Stimulated activated CD8-positive, alpha-beta memory T cell treated with anti-CD3 and anti-CD28 coated beads, Interleukin-7, amount 100 ng/mL, for 48 hours (primary cell): ENCODE measurements around the gene KIF9.
"Not testable (repeated sequence)": the region's sequence is repeated elsewhere in the genome, so short reads cannot be mapped to it uniquely, and the experiment has no call there.

ENCODE experiments used
- DNase-seq, 2 donors: peaks; one replicate each; pipeline ENCODE4 v3.0.0-alpha.2; 2020; ENCODE audit warnings: low read depth in 1 of 2; ENCODE audit errors: extremely low read depth in 1 of 2

The KIF9 gene

GRCh38 chr3:47193871-47194859, 88.4 kb downstream of the KIF9 start:
- no peak for DNase-seq

- DNase-seq: no peak
Observed at GRCh38 chr3:47186285-47186684, 96.3 kb downstream of the KIF9 start.

- not testable (repeated sequence) for DNase-seq
Observed at GRCh38 chr3:47181685-47182084, 100.9 kb downstream of the KIF9 start.

GRCh38 chr3:47180011-47180410, 102.6 kb downstream of the KIF9 start:
- DNase-seq: not testable (repeated sequence)
